Posterior cingulate gyrus (tissue), 11 donors: ENCODE data around the gene CTTNBP2NL.

Experiments
- DNase-seq, 10 donors: peaks; one replicate each; pipeline versions ENCODE4 v3.0.0 to v3.0.0-alpha.2; 2020 to 2021; ENCODE audit warnings: mixed read lengths in 3 of 10
- intact Hi-C: fragments of 100-400 bp; cut with DNase I; formaldehyde crosslinking; loops from one replicate; pipeline ENCODE4 v1.15.1; 2023

Gene CTTNBP2NL

GRCh38 chr1:112504001-112504660, 108.1 kb downstream of the CTTNBP2NL start:
- intact Hi-C loops, result loop anchor here (10.0 kb wide), 1 partner anchor 111 kb away; the partner anchor contains the start of genes CAPZA1 and ST7L
- DNase-seq, result peak in 1 of 10 donors; percentile 69

- no peak for DNase-seq
- intact Hi-C loops, result loop anchor here (10.0 kb wide), 1 partner anchor 110 kb away; the partner anchor contains the start of genes CAPZA1 and ST7L
Measured at GRCh38 chr1:112504661-112505399, 108.8 kb downstream of the CTTNBP2NL start.

DNA sequence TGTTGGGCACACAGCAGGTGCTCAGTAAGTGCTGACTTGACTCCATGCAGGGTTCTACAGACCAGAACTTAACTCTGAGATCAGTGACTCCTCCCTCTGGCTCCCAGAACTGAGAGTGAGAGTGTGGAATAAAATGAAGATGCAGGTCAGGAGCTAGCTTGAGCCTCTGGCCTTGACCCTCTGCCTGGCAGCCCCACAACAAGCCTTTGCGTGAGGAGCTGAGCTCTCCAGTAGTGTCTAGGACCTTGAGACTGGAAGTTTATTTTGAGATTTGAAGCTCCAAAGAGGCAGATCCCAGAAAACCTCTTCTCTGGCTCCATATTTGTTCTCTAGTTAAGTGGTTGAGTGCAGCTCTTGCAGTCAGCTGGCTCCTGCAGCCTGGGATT, 109.4 kb downstream of the CTTNBP2NL start:
- peak in 1 of 10 donors; percentile 45 for DNase-seq
- intact Hi-C loops, result loop anchor here (10.0 kb wide), 1 partner anchor 109 kb away; the partner anchor contains the start of genes CAPZA1 and ST7L

DNA sequence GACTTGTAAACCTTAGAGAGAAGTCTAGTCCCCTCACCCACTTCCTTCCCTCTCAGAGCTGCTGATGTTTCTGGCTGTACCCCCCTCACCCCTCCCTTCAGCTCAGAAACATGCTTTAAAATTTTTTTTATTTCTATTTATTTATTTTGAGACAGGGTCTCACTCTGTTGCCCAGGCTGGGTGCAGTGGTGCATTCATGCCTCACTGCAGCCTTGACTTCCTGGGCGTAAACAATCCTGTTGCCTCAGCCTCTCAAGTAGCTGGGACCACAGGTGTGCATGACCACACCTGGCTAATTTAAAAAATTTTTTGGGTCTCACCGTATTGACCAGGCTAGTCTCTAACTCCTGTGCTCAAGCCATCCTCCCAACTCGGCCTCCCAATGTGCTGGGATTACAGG, 109.9 kb downstream of the CTTNBP2NL start:
- no peak for DNase-seq
- intact Hi-C loops, result loop anchor here (10.0 kb wide), 1 partner anchor 109 kb away; the partner anchor contains the start of genes CAPZA1 and ST7L

DNA sequence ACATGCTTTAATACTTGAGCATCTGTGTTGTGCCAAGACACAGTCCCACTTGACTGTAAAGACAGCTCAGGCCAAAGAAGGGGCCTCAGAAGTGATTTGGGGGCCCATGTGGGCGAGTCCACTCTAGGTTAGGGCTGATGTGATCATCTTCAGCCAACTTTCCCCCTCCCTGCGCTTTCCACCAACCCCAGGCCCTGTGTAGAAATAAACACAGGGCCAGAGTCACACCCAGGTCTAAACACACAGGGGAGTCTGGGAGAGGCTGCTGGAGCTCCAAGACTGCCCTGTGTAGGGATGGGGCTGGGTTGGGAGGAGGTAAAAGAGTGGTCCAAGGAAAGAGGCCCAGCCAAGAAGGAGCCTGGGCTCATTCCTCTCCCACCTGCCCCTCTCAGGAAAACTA, 110.3 kb downstream of the CTTNBP2NL start:
- intact Hi-C loops, result loop anchor here (10.0 kb wide), 1 partner anchor 108 kb away; the partner anchor contains the start of genes CAPZA1 and ST7L
- no peak for DNase-seq

DNA sequence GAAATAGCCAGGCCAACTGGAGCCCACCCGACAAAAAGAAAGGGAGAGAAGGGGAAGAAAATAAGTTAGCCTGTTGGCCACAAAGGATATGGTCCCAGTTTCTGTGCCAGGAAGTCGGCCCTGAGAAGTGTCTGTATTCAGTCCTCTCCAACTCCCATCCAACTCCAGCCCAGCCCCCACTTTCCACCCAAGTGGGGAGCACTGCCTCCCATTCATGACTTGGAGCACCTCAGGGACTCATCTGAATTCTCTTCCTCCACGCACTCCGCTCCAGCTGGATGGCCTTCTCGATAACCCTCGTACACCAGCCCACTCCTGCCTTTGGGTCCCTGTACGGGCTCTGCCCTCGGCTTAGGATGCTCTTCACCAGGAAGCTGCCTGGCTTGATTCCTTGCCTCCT, 110.7 kb downstream of the CTTNBP2NL start:
- intact Hi-C loops, result loop anchor here (10.0 kb wide), 1 partner anchor 108 kb away; the partner anchor contains the start of genes CAPZA1 and ST7L
- peak in 1 of 10 donors; percentile 42 for DNase-seq

- intact Hi-C loops, result loop anchor here (10.0 kb wide), 1 partner anchor 107 kb away; the partner anchor contains the start of genes CAPZA1 and ST7L
Measured at GRCh38 chr1:112507336-112507735, 111.3 kb downstream of the CTTNBP2NL start.

GRCh38 chr1:112507921-112508277, 111.9 kb downstream of the CTTNBP2NL start:
- DNase-seq, result peak in 2 of 10 donors; percentile 60 to 67
- intact Hi-C loops, result loop anchor here (10.0 kb wide), 1 partner anchor 107 kb away; the partner anchor contains the start of genes CAPZA1 and ST7L

More at GRCh38 chr1:112507336-112507735, 111.3 kb downstream of the CTTNBP2NL start:
- DNase-seq, result peak in 1 of 10 donors; percentile 35

DNA sequence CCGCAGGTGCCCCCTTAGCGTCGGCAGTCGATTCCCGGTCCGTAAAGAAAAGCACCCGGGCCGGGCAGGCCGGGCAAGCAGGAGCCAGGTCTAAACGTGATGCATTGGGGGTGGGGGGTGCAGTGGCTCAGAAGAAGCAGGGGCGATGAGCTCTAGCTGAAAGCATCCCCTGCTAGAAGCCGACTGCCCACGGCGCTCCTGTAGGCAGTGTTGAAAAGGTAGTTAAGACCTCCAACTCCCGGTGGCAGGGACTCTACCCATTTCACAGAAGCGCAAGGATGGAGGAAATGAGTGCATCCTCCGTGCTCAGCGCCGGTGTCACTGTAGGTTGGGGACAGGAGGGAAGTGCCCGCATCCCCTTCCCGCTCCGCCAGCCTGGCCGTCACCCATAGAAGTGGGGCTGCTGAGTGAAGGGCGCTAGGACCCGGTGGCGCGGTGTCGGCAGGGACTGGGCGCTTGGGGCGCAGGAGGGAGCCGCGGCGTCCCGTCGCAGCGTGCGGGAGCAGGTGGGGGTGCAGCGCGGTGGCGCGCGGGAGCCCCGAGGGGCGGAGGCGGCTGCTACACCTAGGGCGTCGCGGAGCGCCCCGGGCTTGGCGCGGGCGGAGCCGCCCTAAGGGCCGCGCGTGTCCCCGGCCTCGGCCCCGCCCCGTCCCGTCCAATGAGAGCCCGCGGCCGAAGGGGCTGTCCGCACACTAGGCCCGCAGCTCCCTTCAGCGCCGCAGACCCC, 112.4 kb downstream of the CTTNBP2NL start, which contains the start of gene WNT2B:
Gene WNT2B, plus strand, starts transcription at position 688 of the 727 bp plus-strand sequence. CDS start 298 bp downstream, outside the sequence.
- peak in 8 of 10 donors; percentile 35 to 94 (median 60) for DNase-seq
- intact Hi-C loops, result loop anchor here (10.0 kb wide), 1 partner anchor 106 kb away; the partner anchor contains the start of genes CAPZA1 and ST7L

- peak in 4 of 10 donors; percentile 18 to 82 (median 74) for DNase-seq
- intact Hi-C loops, result loop anchor here (10.0 kb wide), 1 partner anchor 106 kb away; the partner anchor contains the start of genes CAPZA1 and ST7L
Measured at GRCh38 chr1:112509005-112509659, 113.1 kb downstream of the CTTNBP2NL start.

DNA sequence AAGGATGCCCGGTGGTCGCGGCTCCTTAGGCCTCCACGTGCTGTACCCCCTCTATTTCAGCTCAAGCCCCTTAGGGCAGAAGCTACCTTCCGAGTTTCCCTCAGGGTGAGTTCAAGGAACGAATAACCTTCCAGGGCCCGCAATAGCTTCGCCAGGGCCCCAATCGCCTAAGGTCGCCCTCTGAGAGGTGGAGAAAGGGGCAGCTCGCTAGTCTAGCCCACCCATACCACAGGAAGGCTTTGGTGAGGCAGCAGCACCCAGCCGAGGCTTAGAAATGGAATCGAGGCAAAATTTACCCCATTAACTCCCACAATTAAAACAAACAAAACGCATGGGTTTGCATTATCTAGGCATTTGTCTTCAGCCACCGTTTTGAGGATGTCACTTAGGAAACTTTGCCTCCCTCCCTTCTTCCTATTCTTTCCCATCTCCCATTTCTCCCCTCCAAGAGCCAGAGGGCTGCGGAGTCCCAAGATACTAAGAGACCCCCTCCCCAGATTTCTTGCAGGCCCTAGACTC, 113.7 kb downstream of the CTTNBP2NL start:
- DNase-seq, result no peak
- intact Hi-C loops, result loop anchor here (10.0 kb wide), 1 partner anchor 105 kb away; the partner anchor contains the start of genes CAPZA1 and ST7L

DNA sequence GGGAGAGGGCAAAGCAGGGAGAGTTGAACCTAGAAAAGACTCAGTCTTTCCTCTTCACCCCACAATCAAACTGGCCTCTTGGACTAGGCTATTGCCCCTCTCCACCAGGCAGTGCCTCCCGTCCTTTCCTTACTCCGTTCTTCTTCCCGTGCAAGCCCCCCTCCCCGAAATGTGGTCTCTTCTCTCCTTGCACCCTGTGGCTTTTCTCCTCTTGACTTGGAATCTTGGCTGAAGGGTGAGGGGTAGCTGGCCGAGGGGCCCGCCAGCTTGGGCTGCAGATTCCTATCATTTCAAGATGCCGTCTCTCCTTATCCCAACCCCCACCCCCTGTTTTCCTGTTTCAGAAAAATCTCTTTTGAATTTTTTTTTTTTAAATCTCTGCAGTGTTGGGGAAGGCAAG, 114.3 kb downstream of the CTTNBP2NL start:
- DNase-seq, result no peak
- intact Hi-C loops, result no loop called here
